H1 (cell line): ENCODE results near the gene PSMA5.

ENCODE experiments used
- BCL11A ChIP-seq, 2 experiments: IDR thresholded peaks; one replicate each; pipeline ENCODE4 v1.6.1; 2011; ENCODE audit warnings: low read depth in 2 of 2, low read length in 2 of 2, mild to moderate bottlenecking in 2 of 2
- CHD2 ChIP-seq: IDR thresholded peaks from 2 replicates; pipeline ENCODE4 v1.6.1; 2012; ENCODE audit warnings: low read length, improper control_type of control experiment
- CREB1 ChIP-seq: IDR thresholded peaks from 2 replicates; pipeline ENCODE4 v1.6.1; 2012; ENCODE audit warnings: inconsistent platforms
- EP300 ChIP-seq, 2 experiments: IDR thresholded peaks; 1 replicate in 1 of 2; 2 replicates in 1 of 2; pipeline ENCODE4 v1.6.1; 2011 to 2012; ENCODE audit warnings: low read depth in 2 of 2, low read length in 2 of 2, mild to moderate bottlenecking in 2 of 2, borderline replicate concordance in 1 of 2, inconsistent platforms in 1 of 2, moderate library complexity in 1 of 2
- EZH2 ChIP-seq: fragments of 200-600 bp; sonication (generic); IDR thresholded peaks from 2 replicates; pipeline ENCODE4 v1.7.1; 2012; ENCODE audit warnings: low read depth, mild to moderate bottlenecking, moderate library complexity, low read length, inconsistent platforms; ENCODE audit not compliant: severe bottlenecking
- KDM4A ChIP-seq: IDR thresholded peaks from one replicate; pipeline ENCODE4 v1.7.1; 2012; ENCODE audit warnings: low read depth, mild to moderate bottlenecking, moderate library complexity, low read length, inconsistent platforms; ENCODE audit not compliant: severe bottlenecking
- KDM5A ChIP-seq: fragments of 200-600 bp; IDR thresholded peaks from 2 replicates; pipeline ENCODE4 v1.7.1; 2012; ENCODE audit warnings: mild to moderate bottlenecking, low read length, inconsistent platforms, mixed read lengths
- MAX ChIP-seq: IDR thresholded peaks from 2 replicates; pipeline ENCODE4 v1.6.1; 2012; ENCODE audit warnings: inconsistent platforms
- POLR2A ChIP-seq, 2 experiments: IDR thresholded peaks; 1 replicate in 1 of 2; 2 replicates in 1 of 2; pipeline ENCODE4 v1.6.1; 2011; ENCODE audit warnings: low read depth in 2 of 2, low read length in 2 of 2, mild to moderate bottlenecking in 2 of 2; ENCODE audit errors: control extremely low read depth in 1 of 2
- POLR2AphosphoS5 ChIP-seq: IDR thresholded peaks from 2 replicates; pipeline ENCODE4 v1.6.1; 2011; ENCODE audit warnings: low read depth, low read length
- YY1 ChIP-seq: IDR thresholded peaks from 2 replicates; pipeline ENCODE4 v1.6.1; 2011; ENCODE audit warnings: low read depth, mild to moderate bottlenecking, low read length
- TF ChIP-seq, protein P1 (sequence below), 3 experiments: IDR thresholded peaks; 1 replicate in 2 of 3; 2 replicates in 1 of 3; pipeline versions ENCODE4 v1.5.1 to v1.6.1; 2011; ENCODE audit warnings: low read length in 3 of 3, mild to moderate bottlenecking in 3 of 3, inconsistent platforms in 2 of 3, low read depth in 1 of 3, moderate library complexity in 1 of 3; ENCODE audit not compliant: insufficient read depth in 1 of 3; ENCODE audit errors: control extremely low read depth in 1 of 3
- TF ChIP-seq, protein P2 (sequence below): IDR thresholded peaks from 2 replicates; pipeline ENCODE4 v1.6.1; 2012; ENCODE audit warnings: low read length, inconsistent platforms
- TF ChIP-seq, protein P3 (sequence below): IDR thresholded peaks from 2 replicates; pipeline ENCODE4 v1.6.1; 2011; ENCODE audit warnings: low read length, improper control_type of control experiment

GRCh38 chr1:109404838-109405237, 21.4 kb downstream of the PSMA5 start:
- TF ChIP-seq POLR2A (IDR thresholded peaks at IDR 0.05; ENCODE audit: control extremely low read depth in 1 of 2, low read depth in 2 of 2, low read length in 2 of 2): no peak
- TF ChIP-seq EZH2: no peak
- TF ChIP-seq BCL11A (IDR thresholded peaks at IDR 0.05; ENCODE audit: low read depth in 2 of 2, low read length in 2 of 2): no peak
- no peak for TF ChIP-seq YY1
- no peak for TF ChIP-seq EP300 (IDR thresholded peaks at IDR 0.05; ENCODE audit: borderline replicate concordance in 1 of 2, low read depth in 2 of 2, low read length in 2 of 2)
- TF ChIP-seq KDM4A: no peak
- TF ChIP-seq, protein P1, sequence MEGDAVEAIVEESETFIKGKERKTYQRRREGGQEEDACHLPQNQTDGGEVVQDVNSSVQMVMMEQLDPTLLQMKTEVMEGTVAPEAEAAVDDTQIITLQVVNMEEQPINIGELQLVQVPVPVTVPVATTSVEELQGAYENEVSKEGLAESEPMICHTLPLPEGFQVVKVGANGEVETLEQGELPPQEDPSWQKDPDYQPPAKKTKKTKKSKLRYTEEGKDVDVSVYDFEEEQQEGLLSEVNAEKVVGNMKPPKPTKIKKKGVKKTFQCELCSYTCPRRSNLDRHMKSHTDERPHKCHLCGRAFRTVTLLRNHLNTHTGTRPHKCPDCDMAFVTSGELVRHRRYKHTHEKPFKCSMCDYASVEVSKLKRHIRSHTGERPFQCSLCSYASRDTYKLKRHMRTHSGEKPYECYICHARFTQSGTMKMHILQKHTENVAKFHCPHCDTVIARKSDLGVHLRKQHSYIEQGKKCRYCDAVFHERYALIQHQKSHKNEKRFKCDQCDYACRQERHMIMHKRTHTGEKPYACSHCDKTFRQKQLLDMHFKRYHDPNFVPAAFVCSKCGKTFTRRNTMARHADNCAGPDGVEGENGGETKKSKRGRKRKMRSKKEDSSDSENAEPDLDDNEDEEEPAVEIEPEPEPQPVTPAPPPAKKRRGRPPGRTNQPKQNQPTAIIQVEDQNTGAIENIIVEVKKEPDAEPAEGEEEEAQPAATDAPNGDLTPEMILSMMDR (IDR thresholded peaks at IDR 0.05; ENCODE audit: control extremely low read depth in 1 of 3, insufficient read depth in 1 of 3, low read depth in 1 of 3, low read length in 3 of 3): no peak
- no peak for TF ChIP-seq CHD2
- no peak for TF ChIP-seq MAX
- no peak for TF ChIP-seq CREB1
- TF ChIP-seq KDM5A: no peak
- TF ChIP-seq POLR2AphosphoS5: no peak
- TF ChIP-seq, protein P2, sequence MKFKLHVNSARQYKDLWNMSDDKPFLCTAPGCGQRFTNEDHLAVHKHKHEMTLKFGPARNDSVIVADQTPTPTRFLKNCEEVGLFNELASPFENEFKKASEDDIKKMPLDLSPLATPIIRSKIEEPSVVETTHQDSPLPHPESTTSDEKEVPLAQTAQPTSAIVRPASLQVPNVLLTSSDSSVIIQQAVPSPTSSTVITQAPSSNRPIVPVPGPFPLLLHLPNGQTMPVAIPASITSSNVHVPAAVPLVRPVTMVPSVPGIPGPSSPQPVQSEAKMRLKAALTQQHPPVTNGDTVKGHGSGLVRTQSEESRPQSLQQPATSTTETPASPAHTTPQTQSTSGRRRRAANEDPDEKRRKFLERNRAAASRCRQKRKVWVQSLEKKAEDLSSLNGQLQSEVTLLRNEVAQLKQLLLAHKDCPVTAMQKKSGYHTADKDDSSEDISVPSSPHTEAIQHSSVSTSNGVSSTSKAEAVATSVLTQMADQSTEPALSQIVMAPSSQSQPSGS: no peak
- TF ChIP-seq, protein P3, sequence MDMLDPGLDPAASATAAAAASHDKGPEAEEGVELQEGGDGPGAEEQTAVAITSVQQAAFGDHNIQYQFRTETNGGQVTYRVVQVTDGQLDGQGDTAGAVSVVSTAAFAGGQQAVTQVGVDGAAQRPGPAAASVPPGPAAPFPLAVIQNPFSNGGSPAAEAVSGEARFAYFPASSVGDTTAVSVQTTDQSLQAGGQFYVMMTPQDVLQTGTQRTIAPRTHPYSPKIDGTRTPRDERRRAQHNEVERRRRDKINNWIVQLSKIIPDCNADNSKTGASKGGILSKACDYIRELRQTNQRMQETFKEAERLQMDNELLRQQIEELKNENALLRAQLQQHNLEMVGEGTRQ: no peak
